ENCODE results near the gene LARP4. TPM values are rescaled to one million over a fixed set of nuclear protein-coding genes. Genes with fewer than 3 reads are reported as not detected.
"Not testable (repeated sequence)": the region's sequence is repeated elsewhere in the genome, so short reads cannot be mapped to it uniquely, and the experiment has no call there.

The LARP4 gene
- total RNA-seq, 2 donors from 2014 or later, result 21.5 to 24.4 TPM

GRCh38 chr12:50517421-50518048 is 116.8 kb downstream of the LARP4 start:
- TF ChIP-seq CTCF (IDR thresholded peaks at IDR 0.05) (no peak), POLR2A (IDR thresholded peaks at IDR 0.05) (no peak)
- DNase-seq (no peak), ATAC-seq (no peak)
- intact Hi-C loops (cut with DNase I), result no loop called here
- 46 to 51% methylated on average over 3 of the region's 3 CpGs for WGBS, 2 donors
- Histone ChIP-seq H3K4me1 (peaks cover 41% of the 10 kb centered on the region), H3K27me3 (no peaks in the 10 kb centered on the region), H3K36me3 (replicated peaks in 1 of 2; ENCODE audit: insufficient read depth in 1 of 2, low read depth in 2 of 2) (no peaks in the 10 kb centered on the region), H3K9me3 (no peaks in the 10 kb centered on the region), H3K4me3 (no peak overlapping the region), H3K27ac (peak overlapping the region in 2 of 4 donors; percentile 48 to 71)

GRCh38 chr12:50518090-50518489 is 117.4 kb downstream of the LARP4 start:
- H3K27ac ChIP-seq, result peak overlapping the region in 1 of 4 donors; percentile 71
- peaks cover 41% of the 10 kb centered on the region for H3K4me1 ChIP-seq
- WGBS, 2 donors, result 88 to 93% methylated on average over 11 of the region's 11 CpGs
- no peak overlapping the region for H3K4me3 ChIP-seq
- intact Hi-C loops (cut with DNase I), result no loop called here
- ATAC-seq, result no peak
- no peak for DNase-seq
- no peaks in the 10 kb centered on the region for H3K9me3 ChIP-seq
- TF ChIP-seq CTCF (IDR thresholded peaks at IDR 0.05) (no peak), POLR2A (IDR thresholded peaks at IDR 0.05) (no peak)
- no peaks in the 10 kb centered on the region for H3K27me3 ChIP-seq
- no peaks in the 10 kb centered on the region for H3K36me3 ChIP-seq (replicated peaks in 1 of 2; ENCODE audit: insufficient read depth in 1 of 2, low read depth in 2 of 2)

GRCh38 chr12:50519353-50519752 is 118.7 kb downstream of the LARP4 start:
- DNase-seq (no peak), ATAC-seq (no peak)
- WGBS, 2 donors, result 83 to 100% methylated on average over 1 of the region's 1 CpG
- no peak for TF ChIP-seq CTCF (IDR thresholded peaks at IDR 0.05)
- no peak for TF ChIP-seq POLR2A (IDR thresholded peaks at IDR 0.05)
- intact Hi-C loops (cut with DNase I), result no loop called here
- Histone ChIP-seq H3K4me3 (no peak overlapping the region), H3K4me1 (peaks cover 33% of the 10 kb centered on the region), H3K27ac (no peak overlapping the region), H3K36me3 (replicated peaks in 1 of 2; ENCODE audit: insufficient read depth in 1 of 2, low read depth in 2 of 2) (no peaks in the 10 kb centered on the region), H3K9me3 (no peaks in the 10 kb centered on the region), H3K27me3 (no peaks in the 10 kb centered on the region)

- ATAC-seq, result peak; percentile 33
Observed at GRCh38 chr12:50520416-50521207, 119.9 kb downstream of the LARP4 start.

GRCh38 chr12:50521781-50522180 is 121.1 kb downstream of the LARP4 start:
- ATAC-seq; H3K36me3 ChIP-seq (replicated peaks in 1 of 2; ENCODE audit: insufficient read depth in 1 of 2, low read depth in 2 of 2); H3K4me3 ChIP-seq; H3K9me3 ChIP-seq; H3K27ac ChIP-seq; intact Hi-C loops (cut with DNase I); DNase-seq; H3K27me3 ChIP-seq: not testable (repeated sequence)
- 96% methylated on average over 4 of the region's 4 CpGs for WGBS, 2 donors
- peaks cover 44% of the 10 kb centered on the region for H3K4me1 ChIP-seq

More at GRCh38 chr12:50520416-50521207, 119.9 kb downstream of the LARP4 start:
- DNase-seq, result no peak
- WGBS, 2 donors, result 36 to 40% methylated on average over 8 of the region's 8 CpGs
- Histone ChIP-seq H3K27ac (peak overlapping the region in 3 of 4 donors; percentile 4 to 66 (median 46)), H3K4me1 (peaks cover 34% of the 10 kb centered on the region), H3K9me3 (no peaks in the 10 kb centered on the region), H3K4me3 (no peak overlapping the region), H3K27me3 (no peaks in the 10 kb centered on the region), H3K36me3 (replicated peaks in 1 of 2; ENCODE audit: insufficient read depth in 1 of 2, low read depth in 2 of 2) (no peaks in the 10 kb centered on the region)
- intact Hi-C loops (cut with DNase I), result no loop called here
- TF ChIP-seq CTCF (IDR thresholded peaks at IDR 0.05) (peak in 1 of 7 experiments; percentile 8), POLR2A (IDR thresholded peaks at IDR 0.05) (no peak)
